ENCODE measurements around the gene MSH5. TPM values are rescaled to one million over a fixed set of nuclear protein-coding genes. Genes with fewer than 3 reads are reported as not detected.

MSH5 gene
- total and polyA plus RNA-seq, 2 experiments from 2014 or later: 12.1 to 23.9 TPM

DNA sequence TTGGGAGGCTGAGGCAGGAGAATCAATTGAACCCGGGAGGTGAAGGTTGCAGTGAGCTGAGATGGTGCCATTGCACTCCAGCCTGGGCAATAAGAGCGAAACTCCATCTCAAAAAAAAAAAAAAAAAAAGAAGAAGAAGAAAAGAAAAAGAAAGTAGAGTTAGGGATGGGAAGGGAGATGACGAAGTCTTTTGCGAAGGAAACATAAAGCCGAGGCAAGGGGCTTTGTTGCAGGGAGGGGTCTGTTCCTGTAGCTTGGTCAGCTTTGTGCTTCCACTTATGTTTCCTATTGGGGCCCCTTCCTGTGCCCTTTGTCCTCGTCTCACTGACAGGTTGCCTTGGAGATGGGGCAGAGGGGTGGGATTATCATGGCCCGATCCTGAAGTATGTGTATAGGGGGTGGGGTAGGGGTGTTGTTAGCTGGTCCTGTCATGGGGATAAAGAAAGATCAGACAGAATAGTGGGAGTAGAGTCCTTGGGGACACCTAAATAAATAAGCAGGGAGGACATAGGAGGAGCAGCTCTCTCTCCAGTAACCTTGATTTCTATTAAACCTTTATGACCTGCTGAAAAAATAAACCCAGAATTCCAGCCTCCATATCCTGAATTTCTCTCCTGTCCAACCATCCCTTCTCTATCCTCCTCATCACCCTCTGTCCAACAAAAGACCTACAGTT is 2.4 kb upstream of the MSH5 start (continued):
- TF ChIP-seq, protein P1, sequence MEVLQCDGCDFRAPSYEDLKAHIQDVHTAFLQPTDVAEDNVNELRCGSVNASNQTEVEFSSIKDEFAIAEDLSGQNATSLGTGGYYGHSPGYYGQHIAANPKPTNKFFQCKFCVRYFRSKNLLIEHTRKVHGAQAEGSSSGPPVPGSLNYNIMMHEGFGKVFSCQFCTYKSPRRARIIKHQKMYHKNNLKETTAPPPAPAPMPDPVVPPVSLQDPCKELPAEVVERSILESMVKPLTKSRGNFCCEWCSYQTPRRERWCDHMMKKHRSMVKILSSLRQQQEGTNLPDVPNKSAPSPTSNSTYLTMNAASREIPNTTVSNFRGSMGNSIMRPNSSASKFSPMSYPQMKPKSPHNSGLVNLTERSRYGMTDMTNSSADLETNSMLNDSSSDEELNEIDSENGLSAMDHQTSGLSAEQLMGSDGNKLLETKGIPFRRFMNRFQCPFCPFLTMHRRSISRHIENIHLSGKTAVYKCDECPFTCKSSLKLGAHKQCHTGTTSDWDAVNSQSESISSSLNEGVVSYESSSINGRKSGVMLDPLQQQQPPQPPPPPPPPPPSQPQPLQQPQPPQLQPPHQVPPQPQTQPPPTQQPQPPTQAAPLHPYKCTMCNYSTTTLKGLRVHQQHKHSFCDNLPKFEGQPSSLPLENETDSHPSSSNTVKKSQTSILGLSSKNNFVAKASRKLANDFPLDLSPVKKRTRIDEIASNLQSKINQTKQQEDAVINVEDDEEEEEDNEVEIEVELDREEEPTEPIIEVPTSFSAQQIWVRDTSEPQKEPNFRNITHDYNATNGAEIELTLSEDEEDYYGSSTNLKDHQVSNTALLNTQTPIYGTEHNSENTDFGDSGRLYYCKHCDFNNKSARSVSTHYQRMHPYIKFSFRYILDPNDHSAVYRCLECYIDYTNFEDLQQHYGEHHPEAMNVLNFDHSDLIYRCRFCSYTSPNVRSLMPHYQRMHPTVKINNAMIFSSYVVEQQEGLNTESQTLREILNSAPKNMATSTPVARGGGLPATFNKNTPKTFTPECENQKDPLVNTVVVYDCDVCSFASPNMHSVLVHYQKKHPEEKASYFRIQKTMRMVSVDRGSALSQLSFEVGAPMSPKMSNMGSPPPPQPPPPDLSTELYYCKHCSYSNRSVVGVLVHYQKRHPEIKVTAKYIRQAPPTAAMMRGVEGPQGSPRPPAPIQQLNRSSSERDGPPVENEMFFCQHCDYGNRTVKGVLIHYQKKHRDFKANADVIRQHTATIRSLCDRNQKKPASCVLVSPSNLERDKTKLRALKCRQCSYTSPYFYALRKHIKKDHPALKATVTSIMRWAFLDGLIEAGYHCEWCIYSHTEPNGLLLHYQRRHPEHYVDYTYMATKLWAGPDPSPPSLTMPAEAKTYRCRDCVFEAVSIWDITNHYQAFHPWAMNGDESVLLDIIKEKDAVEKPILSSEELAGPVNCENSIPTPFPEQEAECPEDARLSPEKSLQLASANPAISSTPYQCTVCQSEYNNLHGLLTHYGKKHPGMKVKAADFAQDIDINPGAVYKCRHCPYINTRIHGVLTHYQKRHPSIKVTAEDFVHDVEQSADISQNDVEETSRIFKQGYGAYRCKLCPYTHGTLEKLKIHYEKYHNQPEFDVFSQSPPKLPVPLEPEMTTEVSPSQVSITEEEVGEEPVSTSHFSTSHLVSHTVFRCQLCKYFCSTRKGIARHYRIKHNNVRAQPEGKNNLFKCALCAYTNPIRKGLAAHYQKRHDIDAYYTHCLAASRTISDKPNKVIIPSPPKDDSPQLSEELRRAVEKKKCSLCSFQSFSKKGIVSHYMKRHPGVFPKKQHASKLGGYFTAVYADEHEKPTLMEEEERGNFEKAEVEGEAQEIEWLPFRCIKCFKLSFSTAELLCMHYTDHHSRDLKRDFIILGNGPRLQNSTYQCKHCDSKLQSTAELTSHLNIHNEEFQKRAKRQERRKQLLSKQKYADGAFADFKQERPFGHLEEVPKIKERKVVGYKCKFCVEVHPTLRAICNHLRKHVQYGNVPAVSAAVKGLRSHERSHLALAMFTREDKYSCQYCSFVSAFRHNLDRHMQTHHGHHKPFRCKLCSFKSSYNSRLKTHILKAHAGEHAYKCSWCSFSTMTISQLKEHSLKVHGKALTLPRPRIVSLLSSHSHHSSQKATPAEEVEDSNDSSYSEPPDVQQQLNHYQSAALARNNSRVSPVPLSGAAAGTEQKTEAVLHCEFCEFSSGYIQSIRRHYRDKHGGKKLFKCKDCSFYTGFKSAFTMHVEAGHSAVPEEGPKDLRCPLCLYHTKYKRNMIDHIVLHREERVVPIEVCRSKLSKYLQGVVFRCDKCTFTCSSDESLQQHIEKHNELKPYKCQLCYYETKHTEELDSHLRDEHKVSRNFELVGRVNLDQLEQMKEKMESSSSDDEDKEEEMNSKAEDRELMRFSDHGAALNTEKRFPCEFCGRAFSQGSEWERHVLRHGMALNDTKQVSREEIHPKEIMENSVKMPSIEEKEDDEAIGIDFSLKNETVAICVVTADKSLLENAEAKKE (CRISPR knock-in tag; IDR thresholded peaks at IDR 0.05): no peak
- TF ChIP-seq POLR2AphosphoS5 (IDR thresholded peaks at IDR 0.05; ENCODE audit: low read depth): no peak
- no peak for TF ChIP-seq EZH2 (IDR thresholded peaks at IDR 0.05; ENCODE audit: low read depth, unreplicated experiment)

DNA sequence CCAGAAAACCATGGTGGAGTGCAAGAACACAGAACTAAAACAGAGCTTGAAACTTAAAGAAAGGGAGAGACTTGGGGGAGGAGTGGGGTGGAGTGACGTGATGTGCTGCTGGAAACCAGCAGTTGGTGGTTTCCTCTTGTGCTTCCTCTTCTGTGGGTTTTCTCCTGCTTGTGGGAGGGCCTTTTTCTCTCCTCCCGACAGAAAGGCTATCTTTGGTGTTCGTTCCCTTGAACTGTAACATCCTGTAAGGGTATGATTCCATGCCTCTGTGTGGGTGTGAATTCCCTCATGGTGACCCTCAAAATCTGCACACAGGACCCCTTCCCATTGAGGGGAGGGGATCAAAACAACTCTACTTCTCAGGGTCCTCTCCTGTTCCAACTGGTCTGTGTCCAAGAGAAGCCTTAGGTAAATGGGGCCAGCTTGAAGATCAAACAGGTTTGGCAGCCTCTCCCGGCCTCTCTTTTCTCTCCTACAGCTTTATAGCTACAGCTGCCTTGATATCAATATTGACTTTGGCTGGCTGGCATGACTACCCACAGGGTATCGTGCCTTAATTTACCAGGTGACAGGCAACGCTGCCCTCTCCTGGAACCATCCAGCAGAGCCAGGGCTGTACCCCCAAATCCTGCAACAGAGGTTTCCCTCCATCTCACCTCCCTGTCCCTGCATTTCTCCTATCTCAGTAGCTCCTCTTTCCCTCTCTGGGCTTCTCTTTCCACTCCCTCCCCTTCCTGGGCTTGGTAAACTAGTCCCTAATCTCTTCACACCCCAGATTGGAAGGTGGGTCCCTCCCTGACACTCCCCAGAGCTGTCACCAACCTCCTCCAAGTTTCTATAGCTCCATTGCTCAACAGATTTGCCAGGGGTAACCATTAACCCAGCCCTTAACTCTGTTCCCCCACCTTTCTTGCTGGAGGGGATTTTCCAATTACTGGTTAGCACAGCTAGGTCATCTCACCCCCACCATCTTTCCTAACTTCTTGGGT is 1.5 kb upstream of the MSH5 start:
- H3K36me3 Mint-ChIP-seq (ENCODE audit: low read depth): peaks cover 29% of the 10 kb centered on the region
- peaks cover 11% of the 10 kb centered on the region for H3K36me3 ChIP-seq (ENCODE audit: insufficient read depth)
- H3K9me2 ChIP-seq (ENCODE audit: insufficient read depth): no peaks in the 10 kb centered on the region
- no peak for ATAC-seq
- peaks cover 28% of the 10 kb centered on the region for H3K27me3 Mint-ChIP-seq (ENCODE audit: insufficient read depth, low read depth, poor library complexity)
- DNase-seq (ENCODE audit: low spot score): peak; percentile 50
- H3K9me3 Mint-ChIP-seq: no peaks in the 10 kb centered on the region; the same call in 2 of the 3 replicates
- H3K4me3 Mint-ChIP-seq: peak overlapping the region; percentile 92; the same call in 2 of the 3 replicates
- TF ChIP-seq, protein P2, sequence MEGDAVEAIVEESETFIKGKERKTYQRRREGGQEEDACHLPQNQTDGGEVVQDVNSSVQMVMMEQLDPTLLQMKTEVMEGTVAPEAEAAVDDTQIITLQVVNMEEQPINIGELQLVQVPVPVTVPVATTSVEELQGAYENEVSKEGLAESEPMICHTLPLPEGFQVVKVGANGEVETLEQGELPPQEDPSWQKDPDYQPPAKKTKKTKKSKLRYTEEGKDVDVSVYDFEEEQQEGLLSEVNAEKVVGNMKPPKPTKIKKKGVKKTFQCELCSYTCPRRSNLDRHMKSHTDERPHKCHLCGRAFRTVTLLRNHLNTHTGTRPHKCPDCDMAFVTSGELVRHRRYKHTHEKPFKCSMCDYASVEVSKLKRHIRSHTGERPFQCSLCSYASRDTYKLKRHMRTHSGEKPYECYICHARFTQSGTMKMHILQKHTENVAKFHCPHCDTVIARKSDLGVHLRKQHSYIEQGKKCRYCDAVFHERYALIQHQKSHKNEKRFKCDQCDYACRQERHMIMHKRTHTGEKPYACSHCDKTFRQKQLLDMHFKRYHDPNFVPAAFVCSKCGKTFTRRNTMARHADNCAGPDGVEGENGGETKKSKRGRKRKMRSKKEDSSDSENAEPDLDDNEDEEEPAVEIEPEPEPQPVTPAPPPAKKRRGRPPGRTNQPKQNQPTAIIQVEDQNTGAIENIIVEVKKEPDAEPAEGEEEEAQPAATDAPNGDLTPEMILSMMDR (conservative IDR thresholded peaks at IDR 0.05; ENCODE audit: low read depth in 2 of 2): peak; percentile 48 to 65
- TF ChIP-seq, protein P3, sequence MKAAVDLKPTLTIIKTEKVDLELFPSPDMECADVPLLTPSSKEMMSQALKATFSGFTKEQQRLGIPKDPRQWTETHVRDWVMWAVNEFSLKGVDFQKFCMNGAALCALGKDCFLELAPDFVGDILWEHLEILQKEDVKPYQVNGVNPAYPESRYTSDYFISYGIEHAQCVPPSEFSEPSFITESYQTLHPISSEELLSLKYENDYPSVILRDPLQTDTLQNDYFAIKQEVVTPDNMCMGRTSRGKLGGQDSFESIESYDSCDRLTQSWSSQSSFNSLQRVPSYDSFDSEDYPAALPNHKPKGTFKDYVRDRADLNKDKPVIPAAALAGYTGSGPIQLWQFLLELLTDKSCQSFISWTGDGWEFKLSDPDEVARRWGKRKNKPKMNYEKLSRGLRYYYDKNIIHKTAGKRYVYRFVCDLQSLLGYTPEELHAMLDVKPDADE (IDR thresholded peaks at IDR 0.05): no peak
- no peak for TF ChIP-seq CREB1 (CRISPR knock-in tag; IDR thresholded peaks at IDR 0.05; ENCODE audit: low read depth)
- H4K20me1 ChIP-seq (replicated peaks; ENCODE audit: insufficient read depth): 0 out of 2 replicates have a peak, but pooled peaks cover 5% of the 10 kb centered on the region
- H3K27ac Mint-ChIP-seq: peak overlapping the region; percentile 60
- H3K4me1 Mint-ChIP-seq: peaks cover 45% of the 10 kb centered on the region
- peaks cover 27% of the 10 kb centered on the region for H3K79me2 ChIP-seq (replicated peaks; ENCODE audit: insufficient read depth)
- peaks cover 37% of the 10 kb centered on the region for H3F3A ChIP-seq (replicated peaks; ENCODE audit: low read depth)
- peak overlapping the region; percentile 91 for H3K4me2 ChIP-seq
- peak overlapping the region; percentile 96 for H3K4me3 ChIP-seq
- H3K27ac ChIP-seq (ENCODE audit: low read depth): no peak overlapping the region
- H2AFZ ChIP-seq: peak overlapping the region; percentile 73; the same call in 1 of the 2 replicates
- H3K27me3 ChIP-seq (ENCODE audit: insufficient read depth): no peaks in the 10 kb centered on the region
- H3K4me1 ChIP-seq (ENCODE audit: insufficient read depth): peaks cover 42% of the 10 kb centered on the region
